Nephron progenitor cell (in vitro differentiated cells): Measurements from ENCODE around the gene PITHD1.
A peak's percentile ranks its signal among the peaks of the same experiment; 100 is the strongest.
"Not testable (repeated sequence)": the region's sequence is repeated elsewhere in the genome, so short reads cannot be mapped to it uniquely, and the experiment has no call there.

ENCODE experiments used
- DNase-seq: peaks from one replicate; pipeline ENCODE4 v3.0.0; 2021
- H3K27ac Mint-ChIP-seq: 2 replicates; pipeline ENCODE4 v1.8.0; 2021; ENCODE audit warnings: mild to moderate bottlenecking, moderate library complexity, mixed read lengths
- H3K27me3 Mint-ChIP-seq: 2 replicates; pipeline ENCODE4 v1.8.0; 2021; ENCODE audit warnings: mild to moderate bottlenecking, low read depth, mixed read lengths; ENCODE audit not compliant: poor library complexity
- H3K36me3 Mint-ChIP-seq: 2 replicates; pipeline ENCODE4 v1.8.0; 2021; ENCODE audit warnings: low read depth, mixed read lengths
- H3K4me1 Mint-ChIP-seq: 2 replicates; pipeline ENCODE4 v1.8.0; 2021; ENCODE audit warnings: mixed read lengths
- H3K4me3 Mint-ChIP-seq: 2 replicates; pipeline ENCODE4 v1.8.0; 2021; ENCODE audit warnings: mild to moderate bottlenecking, moderate library complexity, mixed read lengths
- H3K9me3 Mint-ChIP-seq: 2 replicates; pipeline ENCODE4 v1.8.0; 2021; ENCODE audit warnings: mild to moderate bottlenecking, moderate library complexity, mixed read lengths
- TF ChIP-seq, protein P1 (sequence below): fragments of 200-600 bp; sonication (generic); IDR thresholded peaks from 2 replicates; pipeline ENCODE4 v1.5.0; 2021; ENCODE audit warnings: antibody characterized with exemption

Gene PITHD1

DNA sequence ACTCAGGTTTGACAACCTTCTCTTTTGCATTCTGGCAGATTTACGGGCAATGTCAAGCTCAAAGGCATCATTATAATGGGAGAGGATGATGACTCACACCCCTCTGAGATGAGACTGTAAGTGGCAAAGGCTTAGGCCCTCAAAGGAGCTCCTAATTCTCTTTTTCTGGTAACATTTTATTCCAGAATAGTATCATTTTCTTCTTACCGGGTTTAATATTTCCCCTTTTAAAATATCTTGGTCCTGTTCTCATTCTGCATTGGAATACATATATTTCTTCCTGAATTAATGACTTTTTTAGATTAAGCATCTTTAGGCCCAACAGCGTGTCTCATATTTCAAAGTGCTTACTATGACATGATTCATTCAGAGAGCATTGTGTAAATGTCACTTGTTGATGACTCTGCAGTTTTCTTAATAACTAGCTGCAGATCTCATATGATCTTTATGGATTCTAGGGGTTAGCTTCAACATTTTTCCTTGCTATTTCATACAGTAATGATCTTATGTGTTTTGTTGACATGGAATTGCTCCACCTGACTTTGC lies 1.7 kb downstream of the PITHD1 start:
- Mint-ChIP-seq H3K27ac (no peak overlapping the region), H3K27me3 (no peaks in the 10 kb centered on the region), H3K4me1 (peaks cover 34% of the 10 kb centered on the region), H3K4me3 (peak overlapping the region; percentile 94), H3K9me3 (no peaks in the 10 kb centered on the region), H3K36me3 (peaks cover 32% of the 10 kb centered on the region)
- TF ChIP-seq, protein P1, sequence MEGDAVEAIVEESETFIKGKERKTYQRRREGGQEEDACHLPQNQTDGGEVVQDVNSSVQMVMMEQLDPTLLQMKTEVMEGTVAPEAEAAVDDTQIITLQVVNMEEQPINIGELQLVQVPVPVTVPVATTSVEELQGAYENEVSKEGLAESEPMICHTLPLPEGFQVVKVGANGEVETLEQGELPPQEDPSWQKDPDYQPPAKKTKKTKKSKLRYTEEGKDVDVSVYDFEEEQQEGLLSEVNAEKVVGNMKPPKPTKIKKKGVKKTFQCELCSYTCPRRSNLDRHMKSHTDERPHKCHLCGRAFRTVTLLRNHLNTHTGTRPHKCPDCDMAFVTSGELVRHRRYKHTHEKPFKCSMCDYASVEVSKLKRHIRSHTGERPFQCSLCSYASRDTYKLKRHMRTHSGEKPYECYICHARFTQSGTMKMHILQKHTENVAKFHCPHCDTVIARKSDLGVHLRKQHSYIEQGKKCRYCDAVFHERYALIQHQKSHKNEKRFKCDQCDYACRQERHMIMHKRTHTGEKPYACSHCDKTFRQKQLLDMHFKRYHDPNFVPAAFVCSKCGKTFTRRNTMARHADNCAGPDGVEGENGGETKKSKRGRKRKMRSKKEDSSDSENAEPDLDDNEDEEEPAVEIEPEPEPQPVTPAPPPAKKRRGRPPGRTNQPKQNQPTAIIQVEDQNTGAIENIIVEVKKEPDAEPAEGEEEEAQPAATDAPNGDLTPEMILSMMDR, result no peak
- DNase-seq, result no peak

DNA sequence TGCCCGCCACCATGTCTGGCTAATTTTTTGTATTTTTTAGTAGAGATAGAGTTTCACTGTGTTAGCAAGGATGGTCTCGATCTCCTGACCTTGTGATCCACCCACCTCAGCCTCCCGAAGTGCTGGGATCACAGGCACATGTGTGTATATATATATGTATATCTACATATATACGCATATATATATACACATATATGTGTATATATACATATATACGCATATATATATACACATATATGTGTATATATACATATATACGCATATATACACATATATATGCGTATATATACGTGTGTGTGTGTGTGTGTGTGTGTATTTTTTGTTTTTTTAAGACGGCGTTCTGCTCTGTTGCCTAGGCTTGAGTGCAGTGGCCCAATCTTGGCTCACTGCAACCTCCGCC lies 4.9 kb downstream of the PITHD1 start:
- H3K27ac Mint-ChIP-seq, H3K27me3 Mint-ChIP-seq, H3K4me3 Mint-ChIP-seq, DNase-seq, H3K9me3 Mint-ChIP-seq: not testable (repeated sequence)
- peaks cover 14% of the 10 kb centered on the region for H3K4me1 Mint-ChIP-seq
- peaks cover 64% of the 10 kb centered on the region for H3K36me3 Mint-ChIP-seq

DNA sequence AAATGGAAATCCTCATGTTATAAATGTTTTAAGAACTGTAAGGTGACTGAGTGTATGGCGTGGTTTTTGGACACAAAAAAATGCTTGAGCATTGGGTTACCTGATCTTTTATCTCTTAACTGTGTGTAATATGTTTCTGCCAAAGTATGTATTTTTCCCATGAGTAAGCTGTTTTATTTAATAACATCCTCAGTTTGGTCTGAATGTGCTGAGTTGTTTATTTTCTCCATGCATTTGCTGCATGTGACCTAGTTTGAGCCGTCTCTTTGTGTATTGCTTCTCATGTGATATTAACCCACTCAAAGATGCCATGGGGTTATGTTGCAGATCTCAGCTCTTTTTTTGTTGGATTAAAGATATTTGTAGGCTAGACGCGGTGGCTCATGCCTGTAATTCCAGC lies 6.6 kb downstream of the PITHD1 start:
- TF ChIP-seq, protein P1, result no peak
- no peak for DNase-seq
- Mint-ChIP-seq H3K36me3 (peaks cover 64% of the 10 kb centered on the region), H3K9me3 (no peaks in the 10 kb centered on the region), H3K4me3 (no peak overlapping the region), H3K27me3 (no peaks in the 10 kb centered on the region), H3K27ac (no peak overlapping the region), H3K4me1 (peaks cover 15% of the 10 kb centered on the region)

DNA sequence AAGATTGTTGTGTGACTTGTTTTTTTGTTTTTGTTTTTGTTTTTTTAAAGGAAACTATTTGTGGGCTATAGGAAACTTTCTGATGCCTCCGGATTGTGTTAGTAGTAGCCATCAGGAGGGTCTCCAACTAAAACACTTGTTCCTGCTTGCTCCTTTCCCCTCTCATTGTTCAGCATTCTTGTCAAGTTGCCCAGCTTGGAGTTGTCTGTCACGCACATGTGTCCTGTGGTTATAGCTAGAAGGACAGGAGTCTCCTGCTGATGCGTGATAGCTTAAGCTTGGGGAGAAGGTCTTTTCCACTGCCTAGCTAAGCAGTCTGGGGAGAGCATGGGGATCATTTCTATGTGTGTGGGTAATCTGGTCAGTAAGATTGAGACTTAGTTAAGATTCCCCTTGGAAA lies 9.5 kb downstream of the PITHD1 start:
- Mint-ChIP-seq H3K36me3 (peaks cover 49% of the 10 kb centered on the region), H3K27ac (no peak overlapping the region), H3K9me3 (no peaks in the 10 kb centered on the region), H3K4me3 (no peak overlapping the region), H3K27me3 (no peaks in the 10 kb centered on the region), H3K4me1 (peaks cover 33% of the 10 kb centered on the region)
- no peak for DNase-seq
- TF ChIP-seq, protein P1, result no peak

DNA sequence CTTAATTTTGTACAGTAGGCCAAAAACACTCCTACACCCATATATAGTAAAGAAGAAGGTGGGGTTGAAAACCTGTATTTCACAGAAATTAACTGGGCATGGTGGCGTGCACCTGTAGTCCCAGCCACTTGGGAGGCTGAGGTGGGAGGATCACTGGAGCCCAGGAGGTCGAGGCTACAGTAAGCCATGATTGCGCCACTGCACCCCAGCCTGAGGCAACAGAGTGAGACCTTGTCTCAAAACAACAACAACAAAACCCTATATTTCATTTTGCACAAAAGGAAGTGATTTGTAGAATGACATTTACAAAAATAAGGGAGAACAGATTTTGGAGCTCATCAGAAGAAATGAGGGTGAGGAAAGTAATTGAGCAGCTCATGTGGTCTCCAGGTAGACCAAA lies 10.5 kb downstream of the PITHD1 start:
- H3K4me3 Mint-ChIP-seq, result no peak overlapping the region
- H3K36me3 Mint-ChIP-seq, result peaks cover 47% of the 10 kb centered on the region
- DNase-seq, result no peak
- TF ChIP-seq, protein P1, result no peak
- H3K27ac Mint-ChIP-seq, result no peak overlapping the region
- H3K9me3 Mint-ChIP-seq, result no peaks in the 10 kb centered on the region
- H3K4me1 Mint-ChIP-seq, result peaks cover 38% of the 10 kb centered on the region
- no peaks in the 10 kb centered on the region for H3K27me3 Mint-ChIP-seq

DNA sequence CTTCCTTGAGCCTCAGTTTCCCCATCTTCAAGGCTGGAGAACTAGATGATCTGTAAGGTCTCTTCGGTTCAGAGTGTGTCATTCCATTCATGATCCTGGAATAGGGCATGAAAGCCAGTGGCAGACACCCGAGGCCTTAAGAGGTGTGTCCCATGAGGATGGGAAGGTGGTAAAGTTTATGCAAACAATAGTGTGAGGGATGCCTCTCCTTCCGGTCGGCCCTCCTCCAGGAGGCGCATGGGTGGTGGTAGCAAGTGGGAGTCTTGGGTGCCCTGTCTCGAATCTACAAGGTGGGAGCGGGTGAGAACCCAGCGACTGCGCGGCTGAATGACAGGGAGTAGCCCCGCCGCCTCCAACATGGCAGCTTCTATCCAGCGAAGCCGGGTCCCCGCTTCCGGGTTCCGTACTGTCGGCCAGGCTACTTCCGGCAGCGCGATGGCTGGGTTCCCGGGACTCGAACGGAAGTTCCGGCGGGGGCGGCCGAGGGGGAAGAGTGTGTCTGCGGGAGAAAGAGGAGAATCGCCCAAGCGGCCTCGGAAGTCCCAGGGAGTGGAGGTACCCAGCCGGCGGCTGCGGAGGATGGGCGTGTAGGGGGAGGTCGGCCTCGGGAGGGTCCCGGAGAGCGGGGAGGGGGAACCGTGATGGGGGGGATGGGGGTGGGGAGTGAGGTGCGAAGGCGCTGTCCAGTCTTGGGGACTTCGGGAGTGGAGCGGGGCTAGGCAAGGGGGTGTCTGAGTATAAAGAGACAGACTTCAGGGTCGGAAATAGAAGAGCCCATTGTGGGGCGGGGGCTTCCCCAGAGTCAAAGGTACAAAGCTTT lies 12.7 kb downstream of the PITHD1 start, which contains the start of gene LYPLA2:
TSS of gene LYPLA2 (plus strand) at position 450 of the 820 bp plus-strand sequence. CDS start 1,538 bp downstream, outside the sequence.
- peak; percentile 90 for DNase-seq
- Mint-ChIP-seq H3K4me3 (peak within 1 kb of the TSS; percentile 97), H3K27me3 (no peaks in the 10 kb centered on the region), H3K9me3 (no peaks in the 10 kb centered on the region), H3K27ac (peak within 1 kb of the TSS; percentile 44), H3K36me3 (peaks cover 29% of the 10 kb centered on the region), H3K4me1 (peaks cover 38% of the 10 kb centered on the region)
- TF ChIP-seq, protein P1, result no peak
